Measurements from ENCODE around the gene SYTL2.

The SYTL2 gene

DNA sequence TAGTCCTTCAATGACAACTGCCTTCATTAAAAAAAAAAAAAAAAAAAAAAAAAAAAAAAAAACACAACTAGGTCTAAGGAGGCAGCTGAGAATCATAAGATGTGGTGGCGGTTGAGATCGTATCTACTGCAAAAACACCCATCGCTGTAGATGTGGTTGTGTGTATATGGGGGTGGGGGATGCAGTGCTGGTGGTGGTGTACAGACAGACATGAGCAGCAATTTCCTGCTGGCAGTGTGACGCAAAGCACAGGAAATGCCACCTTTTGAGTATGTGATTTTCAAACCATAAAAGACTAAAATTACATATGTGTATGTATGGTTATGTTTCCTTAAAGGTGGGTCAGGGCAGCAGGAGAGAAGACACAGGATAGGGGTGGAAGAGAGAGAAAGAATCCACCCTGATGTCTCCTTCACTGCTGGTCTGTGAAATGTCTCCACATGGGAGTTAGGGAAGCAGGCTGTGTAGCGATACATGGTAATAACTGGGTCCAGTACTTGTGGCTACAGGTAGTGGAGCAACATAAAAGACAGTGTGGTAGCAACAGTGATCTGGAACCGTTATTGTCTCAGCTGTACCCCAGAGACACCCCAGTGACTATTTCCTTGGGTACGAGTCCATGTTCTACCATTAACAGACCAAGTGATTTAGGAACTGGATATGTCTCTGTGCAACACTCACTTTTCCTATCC lies 57.9 kb downstream of the SYTL2 start:
- Histone ChIP-seq H3K36me3 (ENCODE audit: control insufficient read depth in 1 of 2, insufficient read depth in 2 of 2, low read length in 2 of 2) (peaks cover 0 to 2% of the 10 kb centered on the region in 2 donors), H3K27ac (ENCODE audit: low read depth, low read length) (no peak overlapping the region), H3K4me3 (ENCODE audit: low read depth in 1 of 2, low read length in 2 of 2) (no peak overlapping the region), H3K9me3 (ENCODE audit: control insufficient read depth in 1 of 2, low read length in 2 of 2) (no peaks in the 10 kb centered on the region), H3K27me3 (ENCODE audit: control insufficient read depth in 1 of 2, insufficient read depth in 2 of 2, low read length in 2 of 2) (no peaks in the 10 kb centered on the region), H3K9ac (ENCODE audit: low read depth in 1 of 2, low read length in 2 of 2) (no peak overlapping the region), H3K4me1 (ENCODE audit: control insufficient read depth in 1 of 2, insufficient read depth in 2 of 2, low read length in 2 of 2) (peaks cover 40 to 67% of the 10 kb centered on the region in 2 donors)

DNA sequence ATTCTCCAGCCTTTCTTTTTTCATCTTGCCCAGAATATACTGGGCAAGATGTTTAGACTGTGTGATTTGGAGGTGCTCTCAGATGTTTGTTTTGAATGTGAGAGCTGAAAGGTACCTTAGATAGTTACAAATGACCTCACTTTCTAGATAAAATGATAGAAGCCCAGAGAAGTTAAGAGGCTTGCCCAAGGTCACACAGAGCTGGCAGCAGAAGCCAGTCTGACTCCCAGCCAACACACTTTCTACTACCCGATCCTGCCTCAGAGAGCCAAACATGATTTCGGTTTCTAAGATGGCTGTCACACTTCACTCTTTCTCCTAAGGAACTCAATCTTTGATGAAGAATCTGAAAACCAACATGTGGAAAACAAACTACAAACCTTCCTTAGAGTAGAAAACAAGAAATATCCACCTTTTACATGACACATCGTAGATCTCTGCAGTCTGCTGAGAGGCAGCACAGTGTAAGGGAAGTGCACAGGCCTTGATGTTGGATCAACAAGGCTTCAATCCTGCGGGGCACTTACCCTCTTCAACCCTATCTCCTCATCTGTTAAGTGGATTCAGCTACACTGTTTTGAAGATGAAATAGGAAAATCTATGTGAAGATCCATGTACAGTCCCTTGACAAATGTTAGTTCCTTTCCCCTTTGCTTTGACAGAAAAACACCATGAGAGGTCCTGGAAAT lies 58.6 kb downstream of the SYTL2 start:
- H3K4me3 ChIP-seq (ENCODE audit: low read depth in 1 of 2, low read length in 2 of 2): no peak overlapping the region
- no peak overlapping the region for H3K27ac ChIP-seq (ENCODE audit: low read depth, low read length)
- no peaks in the 10 kb centered on the region for H3K9me3 ChIP-seq (ENCODE audit: control insufficient read depth in 1 of 2, low read length in 2 of 2)
- H3K36me3 ChIP-seq (ENCODE audit: control insufficient read depth in 1 of 2, insufficient read depth in 2 of 2, low read length in 2 of 2): peaks cover 0 to 2% of the 10 kb centered on the region in 2 donors
- H3K4me1 ChIP-seq (ENCODE audit: control insufficient read depth in 1 of 2, insufficient read depth in 2 of 2, low read length in 2 of 2): peaks cover 38 to 67% of the 10 kb centered on the region in 2 donors
- no peaks in the 10 kb centered on the region for H3K27me3 ChIP-seq (ENCODE audit: control insufficient read depth in 1 of 2, insufficient read depth in 2 of 2, low read length in 2 of 2)
- H3K9ac ChIP-seq (ENCODE audit: low read depth in 1 of 2, low read length in 2 of 2): no peak overlapping the region

DNA sequence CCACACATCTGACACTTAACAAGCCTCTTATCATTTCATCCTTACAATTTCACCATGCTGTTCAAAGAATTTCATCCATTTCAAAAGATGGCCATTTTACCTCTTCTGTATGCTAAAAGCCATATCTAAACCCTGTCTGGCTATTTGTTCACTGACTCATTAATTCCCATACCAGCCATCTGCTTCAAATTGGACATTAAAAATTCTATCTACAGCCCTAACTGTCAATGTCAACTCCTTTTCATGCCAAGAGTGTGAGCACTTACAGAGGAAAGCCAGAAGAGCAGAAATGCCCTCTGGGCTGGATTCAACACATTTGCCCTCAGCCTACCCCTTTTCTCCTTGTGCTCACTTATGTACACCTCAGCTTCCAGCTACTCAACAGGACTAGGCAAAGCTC lies 59.2 kb downstream of the SYTL2 start:
- Histone ChIP-seq H3K4me3 (ENCODE audit: low read depth in 1 of 2, low read length in 2 of 2) (no peak overlapping the region), H3K27ac (ENCODE audit: low read depth, low read length) (no peak overlapping the region), H3K9me3 (ENCODE audit: control insufficient read depth in 1 of 2, low read length in 2 of 2) (no peaks in the 10 kb centered on the region), H3K4me1 (ENCODE audit: control insufficient read depth in 1 of 2, insufficient read depth in 2 of 2, low read length in 2 of 2) (peaks cover 38 to 66% of the 10 kb centered on the region in 2 donors), H3K36me3 (ENCODE audit: control insufficient read depth in 1 of 2, insufficient read depth in 2 of 2, low read length in 2 of 2) (peaks cover 0 to 2% of the 10 kb centered on the region in 2 donors), H3K9ac (ENCODE audit: low read depth in 1 of 2, low read length in 2 of 2) (no peak overlapping the region), H3K27me3 (ENCODE audit: control insufficient read depth in 1 of 2, insufficient read depth in 2 of 2, low read length in 2 of 2) (no peaks in the 10 kb centered on the region)

DNA sequence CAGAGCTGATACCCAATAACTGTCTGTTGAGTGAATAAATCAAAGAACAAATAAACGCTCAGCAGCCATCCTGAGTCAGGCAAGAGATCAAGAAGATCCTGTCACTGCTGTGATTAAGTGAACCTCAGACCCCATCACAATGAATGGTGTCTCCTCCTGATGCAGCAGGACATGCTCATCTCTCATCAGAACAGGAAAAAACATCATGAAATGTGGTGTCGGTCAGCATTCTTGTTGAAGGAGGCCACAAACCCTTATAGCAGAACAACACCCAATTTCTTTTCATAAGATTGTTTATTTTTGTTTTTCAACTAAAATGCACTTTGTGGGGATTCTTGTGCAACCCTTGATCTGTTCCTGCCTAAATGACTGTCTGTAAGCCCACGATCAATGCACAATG lies 60.3 kb downstream of the SYTL2 start:
- Histone ChIP-seq H3K4me3 (ENCODE audit: low read depth in 1 of 2, low read length in 2 of 2) (no peak overlapping the region), H3K9me3 (ENCODE audit: control insufficient read depth in 1 of 2, low read length in 2 of 2) (no peaks in the 10 kb centered on the region), H3K9ac (ENCODE audit: low read depth in 1 of 2, low read length in 2 of 2) (no peak overlapping the region), H3K27me3 (ENCODE audit: control insufficient read depth in 1 of 2, insufficient read depth in 2 of 2, low read length in 2 of 2) (no peaks in the 10 kb centered on the region), H3K4me1 (ENCODE audit: control insufficient read depth in 1 of 2, insufficient read depth in 2 of 2, low read length in 2 of 2) (peaks cover 38 to 66% of the 10 kb centered on the region in 2 donors), H3K27ac (ENCODE audit: low read depth, low read length) (no peak overlapping the region), H3K36me3 (ENCODE audit: control insufficient read depth in 1 of 2, insufficient read depth in 2 of 2, low read length in 2 of 2) (peaks cover 0 to 2% of the 10 kb centered on the region in 2 donors)

GRCh38 chr11:85749884-85750283 lies 61.1 kb downstream of the SYTL2 start:
- no peak overlapping the region for H3K9ac ChIP-seq (ENCODE audit: low read depth in 1 of 2, low read length in 2 of 2)
- H3K36me3 ChIP-seq (ENCODE audit: control insufficient read depth in 1 of 2, insufficient read depth in 2 of 2, low read length in 2 of 2): peaks cover 0 to 2% of the 10 kb centered on the region in 2 donors
- no peak overlapping the region for H3K27ac ChIP-seq (ENCODE audit: low read depth, low read length)
- peaks cover 36 to 63% of the 10 kb centered on the region in 2 donors for H3K4me1 ChIP-seq (ENCODE audit: control insufficient read depth in 1 of 2, insufficient read depth in 2 of 2, low read length in 2 of 2)
- H3K4me3 ChIP-seq (ENCODE audit: low read depth in 1 of 2, low read length in 2 of 2): no peak overlapping the region
- H3K9me3 ChIP-seq (ENCODE audit: control insufficient read depth in 1 of 2, low read length in 2 of 2): no peaks in the 10 kb centered on the region
- H3K27me3 ChIP-seq (ENCODE audit: control insufficient read depth in 1 of 2, insufficient read depth in 2 of 2, low read length in 2 of 2): no peaks in the 10 kb centered on the region

GRCh38 chr11:85749287-85749834 lies 61.6 kb downstream of the SYTL2 start:
- peaks cover 0 to 2% of the 10 kb centered on the region in 2 donors for H3K36me3 ChIP-seq (ENCODE audit: control insufficient read depth in 1 of 2, insufficient read depth in 2 of 2, low read length in 2 of 2)
- H3K4me3 ChIP-seq (ENCODE audit: low read depth in 1 of 2, low read length in 2 of 2): no peak overlapping the region
- H3K9ac ChIP-seq (ENCODE audit: low read depth in 1 of 2, low read length in 2 of 2): no peak overlapping the region
- no peak overlapping the region for H3K27ac ChIP-seq (ENCODE audit: low read depth, low read length)
- H3K9me3 ChIP-seq (ENCODE audit: control insufficient read depth in 1 of 2, low read length in 2 of 2): no peaks in the 10 kb centered on the region
- peaks cover 36 to 67% of the 10 kb centered on the region in 2 donors for H3K4me1 ChIP-seq (ENCODE audit: control insufficient read depth in 1 of 2, insufficient read depth in 2 of 2, low read length in 2 of 2)
- H3K27me3 ChIP-seq (ENCODE audit: control insufficient read depth in 1 of 2, insufficient read depth in 2 of 2, low read length in 2 of 2): no peaks in the 10 kb centered on the region

DNA sequence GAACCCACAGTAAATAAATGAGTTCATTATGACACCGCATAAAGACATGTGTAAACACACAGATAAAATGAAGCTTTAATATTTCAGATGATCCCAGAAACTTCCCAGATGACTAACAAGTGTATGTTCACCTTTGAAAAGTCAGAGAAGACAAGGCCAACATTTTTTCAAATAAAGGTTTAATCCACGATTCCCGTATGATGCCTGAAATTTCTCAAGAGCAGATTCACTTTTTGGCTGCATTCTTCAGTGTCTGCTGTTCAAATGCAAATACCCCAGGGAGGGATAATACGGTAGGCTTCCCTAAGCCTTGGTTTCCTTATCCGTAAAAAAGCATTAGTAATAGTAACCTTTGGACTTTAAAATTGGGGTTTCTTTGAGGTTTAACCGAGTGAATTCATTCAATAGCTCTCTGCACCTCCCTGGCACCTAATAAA lies 62.5 kb downstream of the SYTL2 start:
- Histone ChIP-seq H3K4me1 (ENCODE audit: control insufficient read depth in 1 of 2, insufficient read depth in 2 of 2, low read length in 2 of 2) (peaks cover 41 to 75% of the 10 kb centered on the region in 2 donors), H3K36me3 (ENCODE audit: control insufficient read depth in 1 of 2, insufficient read depth in 2 of 2, low read length in 2 of 2) (peaks cover 0 to 2% of the 10 kb centered on the region in 2 donors), H3K27ac (ENCODE audit: low read depth, low read length) (no peak overlapping the region), H3K9ac (ENCODE audit: low read depth in 1 of 2, low read length in 2 of 2) (no peak overlapping the region), H3K4me3 (ENCODE audit: low read depth in 1 of 2, low read length in 2 of 2) (no peak overlapping the region), H3K27me3 (ENCODE audit: control insufficient read depth in 1 of 2, insufficient read depth in 2 of 2, low read length in 2 of 2) (no peaks in the 10 kb centered on the region), H3K9me3 (ENCODE audit: control insufficient read depth in 1 of 2, low read length in 2 of 2) (no peaks in the 10 kb centered on the region)

DNA sequence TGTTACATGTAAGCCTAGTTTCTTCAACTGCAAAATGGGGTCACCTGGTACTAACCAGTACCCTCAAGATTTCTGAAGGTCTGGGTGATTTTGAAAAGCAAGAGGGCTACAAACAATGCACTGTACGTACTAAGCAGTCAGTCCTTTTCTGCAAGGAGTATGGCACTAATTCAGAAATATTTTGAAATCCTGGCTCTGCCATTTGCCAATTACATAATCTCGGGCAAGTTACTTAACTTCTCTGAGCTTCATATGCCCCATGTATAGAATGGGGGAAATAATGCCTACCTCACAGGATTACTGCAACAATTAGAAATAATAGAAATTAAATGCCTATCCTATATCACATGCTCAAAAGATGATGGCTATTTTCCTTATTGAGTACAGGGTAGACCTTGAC lies 64.3 kb downstream of the SYTL2 start:
- Histone ChIP-seq H3K4me1 (ENCODE audit: control insufficient read depth in 1 of 2, insufficient read depth in 2 of 2, low read length in 2 of 2) (peaks cover 52 to 74% of the 10 kb centered on the region in 2 donors), H3K4me3 (ENCODE audit: low read depth in 1 of 2, low read length in 2 of 2) (no peak overlapping the region), H3K9me3 (ENCODE audit: control insufficient read depth in 1 of 2, low read length in 2 of 2) (no peaks in the 10 kb centered on the region), H3K9ac (ENCODE audit: low read depth in 1 of 2, low read length in 2 of 2) (no peak overlapping the region), H3K36me3 (ENCODE audit: control insufficient read depth in 1 of 2, insufficient read depth in 2 of 2, low read length in 2 of 2) (peaks cover 0 to 2% of the 10 kb centered on the region in 2 donors), H3K27ac (ENCODE audit: low read depth, low read length) (no peak overlapping the region), H3K27me3 (ENCODE audit: control insufficient read depth in 1 of 2, insufficient read depth in 2 of 2, low read length in 2 of 2) (no peaks in the 10 kb centered on the region)

GRCh38 chr11:85745626-85746025 lies 65.3 kb downstream of the SYTL2 start:
- no peak overlapping the region for H3K9ac ChIP-seq (ENCODE audit: low read depth in 1 of 2, low read length in 2 of 2)
- H3K27ac ChIP-seq (ENCODE audit: low read depth, low read length): no peak overlapping the region

GRCh38 chr11:85742873-85743275 lies 68.1 kb downstream of the SYTL2 start:
- H3K27me3 ChIP-seq (ENCODE audit: control insufficient read depth in 1 of 2, insufficient read depth in 2 of 2, low read length in 2 of 2): no peaks in the 10 kb centered on the region

More at GRCh38 chr11:85745626-85746025, 65.3 kb downstream of the SYTL2 start:
- Histone ChIP-seq H3K36me3 (ENCODE audit: control insufficient read depth in 1 of 2, insufficient read depth in 2 of 2, low read length in 2 of 2) (peaks cover 0 to 2% of the 10 kb centered on the region in 2 donors), H3K27me3 (ENCODE audit: control insufficient read depth in 1 of 2, insufficient read depth in 2 of 2, low read length in 2 of 2) (no peaks in the 10 kb centered on the region), H3K9me3 (ENCODE audit: control insufficient read depth in 1 of 2, low read length in 2 of 2) (no peaks in the 10 kb centered on the region), H3K4me1 (ENCODE audit: control insufficient read depth in 1 of 2, insufficient read depth in 2 of 2, low read length in 2 of 2) (peaks cover 44 to 72% of the 10 kb centered on the region in 2 donors), H3K4me3 (ENCODE audit: low read depth in 1 of 2, low read length in 2 of 2) (no peak overlapping the region)

More at GRCh38 chr11:85742873-85743275, 68.1 kb downstream of the SYTL2 start:
- Histone ChIP-seq H3K4me3 (ENCODE audit: low read depth in 1 of 2, low read length in 2 of 2) (no peak overlapping the region), H3K4me1 (ENCODE audit: control insufficient read depth in 1 of 2, insufficient read depth in 2 of 2, low read length in 2 of 2) (peaks cover 37 to 55% of the 10 kb centered on the region in 2 donors), H3K36me3 (ENCODE audit: control insufficient read depth in 1 of 2, insufficient read depth in 2 of 2, low read length in 2 of 2) (no peaks in the 10 kb centered on the region), H3K27ac (ENCODE audit: low read depth, low read length) (peak overlapping the region; percentile 36), H3K9ac (ENCODE audit: low read depth in 1 of 2, low read length in 2 of 2) (no peak overlapping the region), H3K9me3 (ENCODE audit: control insufficient read depth in 1 of 2, low read length in 2 of 2) (no peaks in the 10 kb centered on the region)
